Esophagus (tissue), 2 donors: ENCODE measurements around the gene PLIN1. TPM values are rescaled to one million over a fixed set of nuclear protein-coding genes. Genes with fewer than 3 reads are reported as not detected.

Source experiments
- H3K27ac ChIP-seq, 2 donors: one replicate each; pipeline ENCODE4 v1.5.1; 2013; ENCODE audit warnings: low read depth in 2 of 2, mild to moderate bottlenecking in 2 of 2, inconsistent platforms in 1 of 2, low read length in 1 of 2, moderate library complexity in 1 of 2
- H3K27me3 ChIP-seq, 2 donors: one replicate each; pipeline ENCODE4 v1.6.1; 2013; ENCODE audit warnings: low read length in 2 of 2, control low read depth in 1 of 2, mild to moderate bottlenecking in 1 of 2; ENCODE audit not compliant: insufficient read depth in 2 of 2, control insufficient read depth in 1 of 2
- H3K36me3 ChIP-seq, 2 donors: one replicate each; pipeline ENCODE4 v1.6.1; 2013; ENCODE audit warnings: low read length in 1 of 2; ENCODE audit not compliant: control insufficient read depth in 2 of 2, insufficient read depth in 2 of 2
- H3K4me1 ChIP-seq, 2 donors: one replicate each; pipeline ENCODE4 v1.6.1; 2013; ENCODE audit warnings: low read length in 1 of 2; ENCODE audit not compliant: control insufficient read depth in 2 of 2, insufficient read depth in 2 of 2
- H3K4me3 ChIP-seq, 2 donors: one replicate each; pipeline ENCODE4 v1.5.1; 2013; ENCODE audit warnings: low read length in 2 of 2, mild to moderate bottlenecking in 2 of 2, low read depth in 1 of 2, moderate library complexity in 1 of 2
- H3K9me3 ChIP-seq, 2 donors: one replicate each; pipeline ENCODE4 v1.6.1; 2013; ENCODE audit warnings: mild to moderate bottlenecking in 2 of 2, low read depth in 1 of 2, low read length in 1 of 2, moderate library complexity in 1 of 2; ENCODE audit not compliant: control insufficient read depth in 2 of 2, insufficient read depth in 1 of 2
- WGBS, 2 donors: extraction: QIAGEN DNeasy Blood & Tissue Kit; methylation state at CpG; one replicate each; pipeline ENCODE4 v1.1.7; 2013; 5-methylcytosine and 5-hydroxymethylcytosine counted together
- polyA plus RNA-seq, 2 donors: library from polyadenylated mRNA; stranded (reverse); fragments of 200-250 nt; gene quantifications; one replicate each; pipeline ENCODE4 v1.2.3, GENCODE V29; 2013
- donor health status: healthy with polysubstance abuse.
- donor health status: Bipolar disorder and iron deficiency.

The PLIN1 gene
- polyA plus RNA-seq, 2 donors, result 0.73 to 1.3 TPM

- Histone ChIP-seq H3K9me3 (no peaks in the 10 kb centered on the region), H3K27ac (no peak overlapping the region), H3K4me3 (no peak overlapping the region), H3K36me3 (no peaks in the 10 kb centered on the region), H3K27me3 (peaks cover 0 to 2% of the 10 kb centered on the region in 2 donors), H3K4me1 (peaks cover 3 to 8% of the 10 kb centered on the region in 2 donors)
- 72 to 76% methylated on average over 7 of the region's 7 CpGs for WGBS, 2 donors
Observed at GRCh38 chr15:89656116-89656815, 22.9 kb downstream of the PLIN1 start.

- peak within 1 kb of the TSS in 1 of 2 donors; percentile 45 for H3K27ac ChIP-seq
- 1 to 2% methylated on average over 82 to 87 of the region's 87 CpGs for WGBS, 2 donors
- H3K4me3 ChIP-seq, result peak within 1 kb of the TSS; percentile 56 to 60
- H3K27me3 ChIP-seq, result peaks cover 0 to 2% of the 10 kb centered on the region in 2 donors
- H3K9me3 ChIP-seq, result no peaks in the 10 kb centered on the region
- no peaks in the 10 kb centered on the region for H3K36me3 ChIP-seq
- peaks cover 3 to 8% of the 10 kb centered on the region in 2 donors for H3K4me1 ChIP-seq
Observed at GRCh38 chr15:89654847-89655805, 24.0 kb downstream of the PLIN1 start, which contains the start of gene KIF7. Gene KIF7 (minus strand): TSS chr15:89655467. CDS start chr15:89652930, 2,537 bp downstream.

- peak overlapping the region; percentile 56 to 60 for H3K4me3 ChIP-seq
- H3K36me3 ChIP-seq, result no peaks in the 10 kb centered on the region
- H3K27ac ChIP-seq, result no peak overlapping the region
- WGBS, 2 donors, result 39 to 52% methylated on average over 14 of the region's 14 CpGs
- H3K9me3 ChIP-seq, result no peaks in the 10 kb centered on the region
- H3K4me1 ChIP-seq, result peaks cover 3 to 8% of the 10 kb centered on the region in 2 donors
- peaks cover 0 to 2% of the 10 kb centered on the region in 2 donors for H3K27me3 ChIP-seq
Observed at GRCh38 chr15:89654301-89654761, 24.8 kb downstream of the PLIN1 start.

GRCh38 chr15:89653578-89653977 is 25.6 kb downstream of the PLIN1 start:
- Histone ChIP-seq H3K4me3 (no peak overlapping the region), H3K27me3 (peaks cover 0 to 2% of the 10 kb centered on the region in 2 donors), H3K4me1 (peaks cover 3 to 8% of the 10 kb centered on the region in 2 donors), H3K36me3 (no peaks in the 10 kb centered on the region), H3K27ac (no peak overlapping the region), H3K9me3 (no peaks in the 10 kb centered on the region)
- 94 to 98% methylated on average over 2 of the region's 2 CpGs for WGBS, 2 donors

GRCh38 chr15:89652666-89653065 is 26.5 kb downstream of the PLIN1 start:
- Histone ChIP-seq H3K27me3 (peaks cover 0 to 2% of the 10 kb centered on the region in 2 donors), H3K36me3 (no peaks in the 10 kb centered on the region), H3K4me3 (no peak overlapping the region), H3K27ac (no peak overlapping the region), H3K9me3 (no peaks in the 10 kb centered on the region), H3K4me1 (peaks cover 3 to 8% of the 10 kb centered on the region in 2 donors)
- WGBS, 2 donors, result 80 to 85% methylated on average over 16 of the region's 16 CpGs

GRCh38 chr15:89652131-89652530 is 27.0 kb downstream of the PLIN1 start:
- WGBS, 2 donors, result 78 to 83% methylated on average over 7 of the region's 7 CpGs

GRCh38 chr15:89649716-89650115 is 29.5 kb downstream of the PLIN1 start:
- no peak overlapping the region for H3K4me3 ChIP-seq
- no peaks in the 10 kb centered on the region for H3K9me3 ChIP-seq
- no peak overlapping the region for H3K27ac ChIP-seq
- no peaks in the 10 kb centered on the region for H3K27me3 ChIP-seq
- H3K36me3 ChIP-seq, result no peaks in the 10 kb centered on the region
- H3K4me1 ChIP-seq, result peaks cover 0 to 6% of the 10 kb centered on the region in 2 donors
- 93 to 94% methylated on average over 15 of the region's 15 CpGs for WGBS, 2 donors

More at GRCh38 chr15:89652131-89652530, 27.0 kb downstream of the PLIN1 start:
- Histone ChIP-seq H3K4me3 (no peak overlapping the region), H3K4me1 (peaks cover 3 to 10% of the 10 kb centered on the region in 2 donors), H3K36me3 (no peaks in the 10 kb centered on the region), H3K9me3 (no peaks in the 10 kb centered on the region), H3K27ac (no peak overlapping the region), H3K27me3 (peaks cover 0 to 2% of the 10 kb centered on the region in 2 donors)

- Histone ChIP-seq H3K4me1 (peaks cover 0 to 2% of the 10 kb centered on the region in 2 donors), H3K27ac (no peak overlapping the region), H3K27me3 (no peaks in the 10 kb centered on the region), H3K4me3 (no peak overlapping the region), H3K9me3 (no peaks in the 10 kb centered on the region), H3K36me3 (no peaks in the 10 kb centered on the region)
- WGBS, 2 donors, result 96 to 97% methylated on average over 35 to 37 of the region's 37 CpGs
Observed at GRCh38 chr15:89649013-89649625, 30.0 kb downstream of the PLIN1 start.
